A549 (cell line): Measurements from ENCODE around the gene TP53INP2. TPM values are rescaled to one million over a fixed set of nuclear protein-coding genes. Genes with fewer than 3 reads are reported as not detected.

Source experiments
- BCL3 ChIP-seq: fragments of >200 bp; sonication (Bioruptor Twin); formaldehyde crosslinking; IDR thresholded peaks from 3 replicates; pipeline ENCODE4 v1.6.1; 2016
- BHLHE40 ChIP-seq: IDR thresholded peaks from 2 replicates; pipeline ENCODE4 v1.6.1; 2012; ENCODE audit warnings: low read depth, low read length, inconsistent platforms
- CBX2 ChIP-seq: fragments of 200-600 bp; sonication (generic); IDR thresholded peaks from 2 replicates; pipeline ENCODE4 v1.6.1; 2016; ENCODE audit warnings: low read depth, mild to moderate bottlenecking, borderline replicate concordance
- CBX8 ChIP-seq: fragments of 200-600 bp; sonication (generic); IDR thresholded peaks from 2 replicates; pipeline ENCODE4 v1.6.1; 2016
- CEBPB ChIP-seq, 2 experiments: fragments of >200 bp in 1 of 2; sonication (Bioruptor Twin) in 1 of 2; formaldehyde crosslinking in 1 of 2; IDR thresholded peaks; 2 replicates each; pipeline ENCODE4 v1.6.1; 2012 to 2016
- CHD2 ChIP-seq: fragments of 150-350 bp; IDR thresholded peaks from 2 replicates; pipeline ENCODE4 v1.6.1; 2014; ENCODE audit warnings: low read length; ENCODE audit not compliant: partially characterized antibody
- CHD4 ChIP-seq: fragments of 200-600 bp; sonication (generic); IDR thresholded peaks from 2 replicates; pipeline ENCODE4 v1.6.1; 2016; ENCODE audit warnings: antibody characterized with exemption, mild to moderate bottlenecking, borderline replicate concordance
- EHF ChIP-seq: fragments of 250-450 bp; sonication (Bioruptor Pico); IDR thresholded peaks from 2 replicates; pipeline ENCODE4 v1.5.0; 2020; ENCODE audit warnings: mild to moderate bottlenecking
- EHMT2 ChIP-seq: fragments of 200-600 bp; sonication (generic); IDR thresholded peaks from 2 replicates; pipeline ENCODE4 v1.6.1; 2016; ENCODE audit warnings: antibody characterized with exemption, low read depth, mild to moderate bottlenecking, moderate library complexity
- ELK1 ChIP-seq: fragments of 150-350 bp; IDR thresholded peaks from 2 replicates; pipeline ENCODE4 v1.6.1; 2014; ENCODE audit warnings: low read depth, mild to moderate bottlenecking, low read length
- EP300 ChIP-seq, 2 experiments: fragments of >200 bp; sonication (Bioruptor Twin); formaldehyde crosslinking; IDR thresholded peaks; 2 replicates in 1 of 2; 3 replicates in 1 of 2; pipeline ENCODE4 v1.6.1; 2016 to 2017
- FOSB ChIP-seq: fragments of 250-450 bp; sonication (Bioruptor Pico); IDR thresholded peaks from 2 replicates; pipeline ENCODE4 v1.5.0; 2020; ENCODE audit warnings: mild to moderate bottlenecking, moderate library complexity
- FOSL2 ChIP-seq, 2 experiments: fragments of 450-650 bp in 1 of 2; fragments of >200 bp in 1 of 2; sonication (Bioruptor Twin) in 1 of 2; formaldehyde crosslinking; IDR thresholded peaks; 2 replicates each; pipeline versions ENCODE4 v1.5.0 to v1.6.1; 2016 to 2020; ENCODE audit warnings: mild to moderate bottlenecking in 1 of 2, moderate library complexity in 1 of 2
- FOXS1 ChIP-seq: fragments of 250-450 bp; sonication (Bioruptor Pico); IDR thresholded peaks from 2 replicates; pipeline ENCODE4 v1.5.0; 2020; ENCODE audit warnings: mild to moderate bottlenecking, moderate library complexity
- GATA3 ChIP-seq: IDR thresholded peaks from 2 replicates; pipeline ENCODE4 v1.6.1; 2012; ENCODE audit warnings: borderline replicate concordance
- HDAC2 ChIP-seq: fragments of 200-600 bp; sonication (generic); IDR thresholded peaks from 2 replicates; pipeline ENCODE4 v1.6.1; 2016
- HMGXB4 ChIP-seq: fragments of 250-450 bp; sonication (Bioruptor Pico); IDR thresholded peaks from 2 replicates; pipeline ENCODE4 v1.5.0; 2021; ENCODE audit warnings: mild to moderate bottlenecking, moderate library complexity, borderline replicate concordance
- HOXB13 ChIP-seq: fragments of 250-450 bp; sonication (Bioruptor Pico); IDR thresholded peaks from 2 replicates; pipeline ENCODE4 v1.5.0; 2020; ENCODE audit warnings: low read depth, mild to moderate bottlenecking, moderate library complexity
- JUN ChIP-seq, 2 experiments: fragments of >200 bp; sonication (Bioruptor Twin); formaldehyde crosslinking; IDR thresholded peaks; 2 replicates in 1 of 2; 3 replicates in 1 of 2; pipeline ENCODE4 v1.6.1; 2016 to 2017
- KDM1A ChIP-seq: fragments of 200-600 bp; sonication (generic); IDR thresholded peaks from 2 replicates; pipeline ENCODE4 v1.6.1; 2016; ENCODE audit warnings: low read depth, mild to moderate bottlenecking
- MAFK ChIP-seq: fragments of 450-650 bp; IDR thresholded peaks from 2 replicates; pipeline ENCODE4 v1.6.1; 2014; ENCODE audit not compliant: partially characterized antibody
- MYC ChIP-seq: IDR thresholded peaks from 2 replicates; pipeline ENCODE4 v1.6.1; 2012; ENCODE audit warnings: mild to moderate bottlenecking, inconsistent platforms, low read length, improper control_type of control experiment, borderline replicate concordance
- NR3C1 ChIP-seq: fragments of >200 bp; sonication (Bioruptor Twin); formaldehyde crosslinking; IDR thresholded peaks from 3 replicates; pipeline ENCODE4 v1.6.1; 2017
- PHF8 ChIP-seq: fragments of 200-600 bp; sonication (generic); IDR thresholded peaks from 2 replicates; pipeline ENCODE4 v1.6.1; 2016; ENCODE audit warnings: low read depth, mild to moderate bottlenecking, antibody characterized with exemption, moderate library complexity, borderline replicate concordance
- POLR2A ChIP-seq: IDR thresholded peaks from 2 replicates; pipeline ENCODE4 v1.6.1; 2012; ENCODE audit warnings: mild to moderate bottlenecking, low read length
- POLR2AphosphoS2 ChIP-seq: conservative IDR thresholded peaks from 2 replicates; pipeline ENCODE4 v1.6.1; 2012; ENCODE audit warnings: low read length, improper control_type of control experiment, inconsistent platforms
- RARB ChIP-seq: fragments of 250-450 bp; sonication (Bioruptor Pico); IDR thresholded peaks from 2 replicates; pipeline ENCODE4 v1.8.0; 2021; ENCODE audit warnings: mild to moderate bottlenecking, moderate library complexity
- RCOR1 ChIP-seq: fragments of 150-350 bp; IDR thresholded peaks from 2 replicates; pipeline ENCODE4 v1.6.1; 2014; ENCODE audit warnings: antibody characterized with exemption, low read length, low read depth
- REST ChIP-seq: fragments of 200-600 bp; sonication (generic); IDR thresholded peaks from 2 replicates; pipeline ENCODE4 v1.6.1; 2016; ENCODE audit warnings: antibody characterized with exemption, mild to moderate bottlenecking, moderate library complexity
- RFX5 ChIP-seq: fragments of 450-650 bp; IDR thresholded peaks from 2 replicates; pipeline ENCODE4 v1.7.1; 2014; ENCODE audit warnings: antibody characterized with exemption, mild to moderate bottlenecking, moderate library complexity
- RNF2 ChIP-seq: fragments of 200-600 bp; sonication (generic); IDR thresholded peaks from 2 replicates; pipeline ENCODE4 v1.6.1; 2016; ENCODE audit warnings: low read depth, mild to moderate bottlenecking, antibody characterized with exemption, moderate library complexity, borderline replicate concordance
- TFCP2L1 ChIP-seq: fragments of 250-450 bp; sonication (Bioruptor Pico); IDR thresholded peaks from 2 replicates; pipeline ENCODE4 v1.5.0; 2021; ENCODE audit warnings: mild to moderate bottlenecking
- USF2 ChIP-seq: fragments of 450-650 bp; IDR thresholded peaks from 2 replicates; pipeline ENCODE4 v1.6.1; 2014; ENCODE audit warnings: antibody characterized with exemption
- ZC3H11A ChIP-seq: fragments of 450-650 bp; IDR thresholded peaks from 2 replicates; pipeline ENCODE4 v1.6.1; 2014; ENCODE audit warnings: antibody characterized with exemption, mild to moderate bottlenecking
- ZFP36 ChIP-seq: fragments of 450-650 bp; IDR thresholded peaks from 2 replicates; pipeline ENCODE4 v1.6.1; 2014; ENCODE audit warnings: borderline replicate concordance; ENCODE audit not compliant: partially characterized antibody
- ZSCAN20 ChIP-seq: fragments of 250-450 bp; sonication (Bioruptor Pico); IDR thresholded peaks from 2 replicates; pipeline ENCODE4 v1.8.0; 2022; ENCODE audit warnings: mild to moderate bottlenecking, moderate library complexity
- polyA plus RNA-seq, 4 experiments: library from polyadenylated mRNA; depleted of rRNA in 3 of 4; stranded (reverse); fragments of >200 nt; fragmentation: RNase III in 1 of 4; extraction: RNeasy Plus Mini Kit Qiagen cat#74134 plus additional on column Dnase treatment in 1 of 4; gene quantifications; 2 replicates in 3 of 4; 3 replicates in 1 of 4; pipeline ENCODE4 v1.2.3, GENCODE V29; 2011 to 2017

The TP53INP2 gene
- polyA plus RNA-seq, 2 of the 4 experiments (the other 2 are of a cell fraction), result 2.2 to 4.5 TPM

GRCh38 chr20:34676642-34677373, 27.3 kb upstream of the TP53INP2 start, which contains the start of gene PIGU (continued):
- TF ChIP-seq EHMT2, result no peak
- no peak for TF ChIP-seq EP300 (IDR thresholded peaks at IDR 0.05)
- no peak for TF ChIP-seq FOXS1 (CRISPR knock-in tag)
- TF ChIP-seq HDAC2, result no peak
- TF ChIP-seq FOSB, result no peak
- TF ChIP-seq MYC, result peak; percentile 86; the same call in 1 of the 2 replicates
- TF ChIP-seq ZFP36, result no peak
- TF ChIP-seq KDM1A, result no peak
- TF ChIP-seq ELK1, result no peak
- TF ChIP-seq JUN (IDR thresholded peaks at IDR 0.05), result peak; percentile 70 to 92; a peak in 4 of 5 replicates
- no peak for TF ChIP-seq CHD4
- TF ChIP-seq RNF2, result no peak
- TF ChIP-seq PHF8, result peak; percentile 74
- TF ChIP-seq BCL3, result peak; percentile 79; the same call in 2 of the 3 replicates
- no peak for TF ChIP-seq RARB (CRISPR knock-in tag)
- peak; percentile 67 for TF ChIP-seq POLR2A
- no peak for TF ChIP-seq HOXB13 (CRISPR knock-in tag)
- no peak for TF ChIP-seq CHD2
- TF ChIP-seq MAFK, result no peak
- no peak for TF ChIP-seq TFCP2L1
- no peak for TF ChIP-seq EHF (CRISPR knock-in tag)
- TF ChIP-seq ZC3H11A, result no peak
- TF ChIP-seq ZSCAN20, result no peak
- TF ChIP-seq CEBPB (IDR thresholded peaks at IDR 0.05), result no peak
- no peak for TF ChIP-seq CBX2
- TF ChIP-seq RCOR1, result no peak
- TF ChIP-seq POLR2AphosphoS2, result no peak
- no peak for TF ChIP-seq BHLHE40
- no peak for TF ChIP-seq USF2
- no peak; the same call in 1 of the 2 replicates for TF ChIP-seq GATA3
- TF ChIP-seq RFX5, result no peak
- TF ChIP-seq FOSL2 (IDR thresholded peaks at IDR 0.05), result no peak
- TF ChIP-seq FOSL2 (CRISPR knock-in tag; IDR thresholded peaks at IDR 0.05), result no peak
- no peak for TF ChIP-seq HMGXB4 (CRISPR knock-in tag)
- TF ChIP-seq NR3C1, result no peak
- no peak for TF ChIP-seq CBX8
- TF ChIP-seq REST, result no peak
